ENCODE results near the gene ITGA8. TPM values are rescaled to one million over a fixed set of nuclear protein-coding genes. Genes with fewer than 3 reads are reported as not detected.

The ITGA8 gene
- total RNA-seq, 4 donors from 2014 or later: 9.4 to 64.8 (median 28.1) TPM

GRCh38 chr10:15660990-15661389, 58.7 kb downstream of the ITGA8 start:
- Histone ChIP-seq H3K4me3 (no peak overlapping the region), H3K9me3 (no peaks in the 10 kb centered on the region), H3K36me3 (no peaks in the 10 kb centered on the region), H3K27me3 (no peaks in the 10 kb centered on the region), H3K4me1 (no peaks in the 10 kb centered on the region), H3K27ac (no peak overlapping the region)
- no peak for DNase-seq
- TF ChIP-seq POLR2A (IDR thresholded peaks at IDR 0.05): no peak
- TF ChIP-seq CTCF (IDR thresholded peaks at IDR 0.05): no peak
- intact Hi-C loops (cut with DNase I; ENCODE audit: low total_unique reads): no loop called here

- Histone ChIP-seq H3K27ac (peak overlapping the region in 1 of 2 donors; percentile 2), H3K4me3 (no peak overlapping the region), H3K36me3 (no peaks in the 10 kb centered on the region), H3K27me3 (no peaks in the 10 kb centered on the region), H3K9me3 (no peaks in the 10 kb centered on the region), H3K4me1 (no peaks in the 10 kb centered on the region)
- intact Hi-C loops (cut with DNase I; ENCODE audit: low total_unique reads): no loop called here
- no peak for DNase-seq
- TF ChIP-seq POLR2A (IDR thresholded peaks at IDR 0.05) (no peak), CTCF (IDR thresholded peaks at IDR 0.05) (no peak)
Measured at GRCh38 chr10:15658069-15658702, 61.5 kb downstream of the ITGA8 start.

- H3K27me3 ChIP-seq: no peaks in the 10 kb centered on the region
- no peak overlapping the region for H3K4me3 ChIP-seq
- TF ChIP-seq POLR2A (IDR thresholded peaks at IDR 0.05) (no peak), CTCF (IDR thresholded peaks at IDR 0.05) (no peak)
- intact Hi-C loops (cut with DNase I; ENCODE audit: low total_unique reads): no loop called here
- no peaks in the 10 kb centered on the region for H3K9me3 ChIP-seq
- H3K36me3 ChIP-seq: no peaks in the 10 kb centered on the region
- H3K4me1 ChIP-seq: no peaks in the 10 kb centered on the region
- no peak overlapping the region for H3K27ac ChIP-seq
- DNase-seq: no peak
Measured at GRCh38 chr10:15652757-15653156, 67.0 kb downstream of the ITGA8 start.

- no peak overlapping the region for H3K27ac ChIP-seq
Measured at GRCh38 chr10:15652117-15652516, 67.6 kb downstream of the ITGA8 start.

GRCh38 chr10:15651175-15651574, 68.5 kb downstream of the ITGA8 start:
- no peak for TF ChIP-seq CTCF (IDR thresholded peaks at IDR 0.05)
- TF ChIP-seq POLR2A (IDR thresholded peaks at IDR 0.05): no peak
- no peak overlapping the region for H3K4me3 ChIP-seq
- no peaks in the 10 kb centered on the region for H3K27me3 ChIP-seq
- H3K27ac ChIP-seq: no peak overlapping the region
- no peak for DNase-seq
- no peaks in the 10 kb centered on the region for H3K36me3 ChIP-seq
- intact Hi-C loops (cut with DNase I; ENCODE audit: low total_unique reads): no loop called here
- no peaks in the 10 kb centered on the region for H3K4me1 ChIP-seq
- H3K9me3 ChIP-seq: no peaks in the 10 kb centered on the region

More at GRCh38 chr10:15652117-15652516, 67.6 kb downstream of the ITGA8 start:
- Histone ChIP-seq H3K4me1 (no peaks in the 10 kb centered on the region), H3K36me3 (no peaks in the 10 kb centered on the region), H3K27me3 (no peaks in the 10 kb centered on the region), H3K4me3 (no peak overlapping the region), H3K9me3 (no peaks in the 10 kb centered on the region)
- TF ChIP-seq CTCF (IDR thresholded peaks at IDR 0.05): no peak
- no peak for TF ChIP-seq POLR2A (IDR thresholded peaks at IDR 0.05)
- DNase-seq: no peak
- intact Hi-C loops (cut with DNase I; ENCODE audit: low total_unique reads): no loop called here
